ENCODE measurements around the gene ZNF281. TPM values are rescaled to one million over a fixed set of nuclear protein-coding genes. Genes with fewer than 3 reads are reported as not detected.
A peak's percentile ranks its signal among the peaks of the same experiment; 100 is the strongest.

ZNF281 gene
- total and polyA plus RNA-seq, 2 of the 4 experiments (the other 2 are of a cell fraction): 7.0 to 37.5 TPM

GRCh38 chr1:200364091-200364759 lies 45.6 kb downstream of the ZNF281 start:
- peak; percentile 51 for DNase-seq
- H3K27me3 ChIP-seq (ENCODE audit: control insufficient read depth, insufficient read depth, low read length): no peaks in the 10 kb centered on the region
- H3K4ac ChIP-seq (ENCODE audit: low read depth, low read length): peak overlapping the region; percentile 6; the same call in 1 of the 2 replicates
- H2BK15ac ChIP-seq (ENCODE audit: low read depth, low read length): peak overlapping the region; percentile 39; the same call in 1 of the 3 replicates
- no peaks in the 10 kb centered on the region for H4K20me1 ChIP-seq (ENCODE audit: insufficient read depth, low read length)
- no peak overlapping the region for H3K23ac ChIP-seq (ENCODE audit: low read depth, low read length)
- peaks cover 17% of the 10 kb centered on the region for H3K4me1 ChIP-seq (ENCODE audit: control insufficient read depth, insufficient read depth, low read length)
- no peak overlapping the region for H3K56ac ChIP-seq (ENCODE audit: extremely low read depth, insufficient read depth, low read length)
- no peak overlapping the region; the same call in 1 of the 2 replicates for H2AK5ac ChIP-seq (ENCODE audit: low read depth, low read length)
- no peak overlapping the region for H2AFZ ChIP-seq (replicated peaks; ENCODE audit: low read length, poor library complexity)
- BruUV-seq (replicated peaks): no TSS peak
- no peaks in the 10 kb centered on the region; a peak in 1 of 4 replicates for H3K79me1 ChIP-seq (ENCODE audit: low read depth in 1 of 2, low read length in 2 of 2)
- WGBS, 2 experiments (ENCODE audit: extremely low coverage in 2 of 2, insufficient read length in 1 of 2): no CpG with 5 or more reads among the region's 2 CpGs
- ChIA-PET POLR2A (ENCODE audit: unreplicated experiment) (no interaction called here), CTCF (interaction anchor here (1.1 kb wide), 1 partner anchor 9 kb away, joined by 3 read pairs; no protein-coding TSS in a partner anchor)
- H2BK20ac ChIP-seq (ENCODE audit: low read depth, low read length): peak overlapping the region; percentile 66; the same call in 1 of the 2 replicates
- peak; percentile 28; the same call in 1 of the 2 replicates for ATAC-seq (ENCODE audit: low read depth)
- dilution Hi-C loops (cut with HindIII; ENCODE audit: low sequenced_read_pairs, unreplicated experiment) (no loop called here), in situ Hi-C loops (cut with MboI; ENCODE audit: low sequenced_read_pairs) (no loop called here), intact Hi-C loops (cut with micrococcal nuclease) (no loop called here)
- H2BK5ac ChIP-seq (ENCODE audit: low read depth, low read length, poor library complexity, severe bottlenecking): peak overlapping the region; percentile 64
- no peak overlapping the region for H3K14ac ChIP-seq (replicated peaks; ENCODE audit: low read depth, low read length)
- H3K36me3 ChIP-seq (ENCODE audit: control insufficient read depth, insufficient read depth, low read length): no peaks in the 10 kb centered on the region
- no peaks in the 10 kb centered on the region for H3K9me3 ChIP-seq (ENCODE audit: control insufficient read depth, insufficient read depth, low read length)
- H3K4me3 ChIP-seq (ENCODE audit: insufficient read depth, low read depth, low read length): no peak overlapping the region
- H4K5ac ChIP-seq (ENCODE audit: low read depth, low read length): no peak overlapping the region; the same call in 1 of the 2 replicates
- H2AK9ac ChIP-seq (replicated peaks; ENCODE audit: low read depth, low read length, poor library complexity): no peak overlapping the region
- H4K8ac ChIP-seq (ENCODE audit: low read depth in 2 of 2, low read length in 2 of 2): no peak overlapping the region
- no peak overlapping the region for H3K9ac ChIP-seq (ENCODE audit: low read depth, low read length)
- H3K9me1 ChIP-seq (ENCODE audit: insufficient read depth, low read length): peaks cover 19% of the 10 kb centered on the region
- no peak overlapping the region for H3K27ac ChIP-seq (ENCODE audit: insufficient read depth, low read length)
- H3K18ac ChIP-seq (ENCODE audit: low read depth, low read length): peak overlapping the region; percentile 85; the same call in 1 of the 2 replicates
- H4K91ac ChIP-seq (ENCODE audit: insufficient read depth, low read depth, low read length): peak overlapping the region; percentile 27; the same call in 1 of the 2 replicates
- H3K4me2 ChIP-seq (ENCODE audit: low read depth, low read length): no peak overlapping the region
- peak overlapping the region; percentile 45; the same call in 1 of the 2 replicates for H2BK120ac ChIP-seq (ENCODE audit: low read depth, low read length)
- TF ChIP-seq CHD1 (IDR thresholded peaks at IDR 0.05; ENCODE audit: low read depth, low read length) (no peak), NFE2L2 (IDR thresholded peaks at IDR 0.05; ENCODE audit: low read depth, low read length) (peak; percentile 97), MAFK (IDR thresholded peaks at IDR 0.05; ENCODE audit: low read depth, low read length) (peak; percentile 85)
